Neutrophil (primary cell): ENCODE results near the gene TOPBP1.

Experiments used
- H3K27ac ChIP-seq: fragments of 200-600 bp; sonication (generic); 2 replicates; pipeline ENCODE4 v1.5.1; 2016; ENCODE audit warnings: mild to moderate bottlenecking, moderate library complexity
- H3K27me3 ChIP-seq: fragments of 200-600 bp; sonication (generic); 2 replicates; pipeline ENCODE4 v1.6.0; 2016; ENCODE audit warnings: mild to moderate bottlenecking
- H3K36me3 ChIP-seq: fragments of 200-600 bp; sonication (generic); 2 replicates; pipeline ENCODE4 v1.5.1; 2017
- H3K4me1 ChIP-seq, 2 experiments: fragments of 200-600 bp in 1 of 2; sonication (generic) in 1 of 2; 1 replicate in 1 of 2; 2 replicates in 1 of 2; pipeline versions ENCODE4 v1.5.1 to v1.6.1; 2013 to 2016; ENCODE audit warnings: low read depth in 1 of 2, low read length in 1 of 2, mild to moderate bottlenecking in 1 of 2, moderate library complexity in 1 of 2; ENCODE audit not compliant: control insufficient read depth in 1 of 2, insufficient read depth in 1 of 2
- H3K4me3 ChIP-seq, 2 experiments: fragments of 200-600 bp in 1 of 2; sonication (generic) in 1 of 2; 1 replicate in 1 of 2; 2 replicates in 1 of 2; pipeline ENCODE4 v1.5.1; 2013 to 2016; ENCODE audit warnings: low read depth in 1 of 2, low read length in 1 of 2, mild to moderate bottlenecking in 1 of 2, moderate library complexity in 1 of 2
- H3K9me3 ChIP-seq: fragments of 200-600 bp; sonication (generic); 2 replicates; pipeline ENCODE4 v1.5.1; 2016
- TF ChIP-seq, protein P1 (sequence below): fragments of 200-600 bp; sonication (generic); IDR thresholded peaks from 2 replicates; pipeline ENCODE4 v1.5.1; 2016; ENCODE audit warnings: antibody characterized with exemption

TOPBP1 gene

DNA sequence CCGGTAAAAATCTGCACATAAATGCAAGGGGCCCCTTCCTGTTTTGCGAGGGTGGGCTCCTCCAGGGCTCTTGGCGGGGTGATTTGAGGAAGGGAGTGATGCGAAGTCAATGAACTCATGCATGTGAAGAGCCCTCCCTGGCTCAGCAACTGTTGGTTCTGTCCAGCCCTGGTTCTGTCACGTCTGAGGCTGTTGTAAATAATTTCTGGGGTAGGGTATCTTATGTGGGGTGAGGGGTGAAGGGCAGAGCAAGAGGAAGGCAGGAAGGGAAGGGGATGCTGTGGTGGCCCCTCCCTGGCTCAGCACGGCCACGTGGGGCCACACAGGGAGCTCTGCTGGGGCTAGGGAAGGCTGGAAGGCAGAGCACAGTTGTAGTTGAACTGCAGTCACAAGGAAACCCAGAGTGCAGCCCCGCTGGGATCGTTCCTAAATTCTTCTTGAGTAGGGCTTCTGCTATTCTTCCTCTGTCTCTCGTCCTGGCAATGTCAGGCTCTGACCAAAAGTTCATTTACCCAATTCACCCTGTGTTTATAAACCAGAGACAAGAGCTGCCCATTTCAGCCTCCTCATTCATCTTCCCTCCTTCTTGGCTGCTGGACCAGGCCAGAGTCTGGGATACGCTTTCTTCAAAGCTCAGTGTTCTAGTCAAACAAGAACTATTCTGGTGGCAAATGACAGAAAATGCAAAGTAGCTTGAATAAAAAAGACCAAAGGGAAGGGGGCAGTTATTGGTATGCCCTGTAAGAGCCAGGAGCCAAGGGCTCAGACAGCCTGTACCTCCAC is 14.8 kb upstream of the TOPBP1 start:
- Histone ChIP-seq H3K27me3 (peaks cover 66% of the 10 kb centered on the region), H3K4me1 (no peaks in the 10 kb centered on the region), H3K9me3 (no peaks in the 10 kb centered on the region), H3K4me3 (no peak overlapping the region), H3K27ac (no peak overlapping the region), H3K36me3 (no peaks in the 10 kb centered on the region)
- TF ChIP-seq, protein P1, sequence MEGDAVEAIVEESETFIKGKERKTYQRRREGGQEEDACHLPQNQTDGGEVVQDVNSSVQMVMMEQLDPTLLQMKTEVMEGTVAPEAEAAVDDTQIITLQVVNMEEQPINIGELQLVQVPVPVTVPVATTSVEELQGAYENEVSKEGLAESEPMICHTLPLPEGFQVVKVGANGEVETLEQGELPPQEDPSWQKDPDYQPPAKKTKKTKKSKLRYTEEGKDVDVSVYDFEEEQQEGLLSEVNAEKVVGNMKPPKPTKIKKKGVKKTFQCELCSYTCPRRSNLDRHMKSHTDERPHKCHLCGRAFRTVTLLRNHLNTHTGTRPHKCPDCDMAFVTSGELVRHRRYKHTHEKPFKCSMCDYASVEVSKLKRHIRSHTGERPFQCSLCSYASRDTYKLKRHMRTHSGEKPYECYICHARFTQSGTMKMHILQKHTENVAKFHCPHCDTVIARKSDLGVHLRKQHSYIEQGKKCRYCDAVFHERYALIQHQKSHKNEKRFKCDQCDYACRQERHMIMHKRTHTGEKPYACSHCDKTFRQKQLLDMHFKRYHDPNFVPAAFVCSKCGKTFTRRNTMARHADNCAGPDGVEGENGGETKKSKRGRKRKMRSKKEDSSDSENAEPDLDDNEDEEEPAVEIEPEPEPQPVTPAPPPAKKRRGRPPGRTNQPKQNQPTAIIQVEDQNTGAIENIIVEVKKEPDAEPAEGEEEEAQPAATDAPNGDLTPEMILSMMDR, result no peak

DNA sequence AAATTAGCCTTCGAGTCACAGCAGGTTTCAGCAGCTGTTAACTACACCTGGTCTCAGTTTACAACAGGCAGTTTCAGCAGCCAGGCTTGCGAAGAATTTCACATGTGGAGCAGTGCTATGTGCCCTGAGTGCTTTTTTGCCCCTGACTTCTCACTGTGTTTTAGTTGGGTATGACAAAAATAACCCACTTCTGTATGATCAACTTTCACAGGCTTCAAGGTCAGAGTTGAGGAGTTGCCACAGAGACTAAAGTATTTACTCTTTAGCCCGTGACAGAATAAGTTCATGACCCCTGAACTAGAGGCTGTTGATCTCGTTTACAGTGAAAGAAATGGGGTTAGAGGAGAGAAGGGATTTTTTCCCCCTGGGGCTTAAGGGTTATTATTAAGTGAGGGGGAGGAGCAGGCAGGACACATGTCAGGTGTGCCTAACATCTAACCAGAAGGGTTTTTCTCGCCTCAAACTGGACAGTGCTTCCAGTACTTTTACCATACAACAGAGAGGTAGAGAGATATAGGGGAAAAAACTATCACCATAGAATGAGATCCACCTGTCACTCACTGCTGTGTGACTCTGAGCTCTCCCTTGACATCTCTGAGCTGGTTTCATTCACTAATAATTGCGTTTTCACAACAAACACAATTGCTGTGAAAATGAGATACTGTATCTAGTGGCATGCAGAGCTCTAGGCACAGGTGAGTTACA is 14.0 kb upstream of the TOPBP1 start:
- TF ChIP-seq, protein P1, result no peak

DNA sequence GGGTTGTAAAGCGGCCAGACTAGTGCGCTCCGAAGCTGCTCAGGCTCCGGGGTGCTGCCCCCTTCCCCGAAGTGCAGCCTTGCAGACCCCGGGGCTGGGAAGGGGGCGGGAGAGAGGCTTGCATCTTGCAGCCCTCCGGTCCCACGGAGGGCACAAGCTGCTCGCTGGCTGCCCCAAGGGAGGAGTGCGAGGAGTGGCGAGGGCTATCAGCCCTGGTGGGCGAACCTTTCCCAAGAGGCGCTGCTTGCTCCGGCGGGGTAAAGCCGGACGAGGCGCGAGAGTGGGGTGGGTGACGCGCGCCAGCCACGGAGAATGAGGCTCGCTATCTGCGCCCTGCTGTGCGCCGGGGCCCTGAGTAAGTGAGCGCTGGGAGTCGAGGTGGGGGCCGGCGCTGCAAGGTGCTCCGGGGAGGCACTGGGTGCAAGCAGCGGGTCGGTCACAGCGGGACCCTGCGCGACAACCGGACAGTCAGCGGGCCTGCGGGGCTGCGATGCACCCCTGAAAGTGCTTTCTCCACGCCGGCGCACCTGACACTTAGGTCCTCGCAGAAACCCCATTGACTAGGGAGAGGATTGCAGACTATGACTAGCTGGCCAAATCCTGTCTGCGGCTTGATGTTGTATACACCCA is 12.7 kb upstream of the TOPBP1 start:
- Histone ChIP-seq H3K4me1 (no peaks in the 10 kb centered on the region), H3K9me3 (no peaks in the 10 kb centered on the region), H3K27me3 (peaks cover 83% of the 10 kb centered on the region), H3K36me3 (no peaks in the 10 kb centered on the region), H3K27ac (no peak overlapping the region), H3K4me3 (no peak overlapping the region)
- TF ChIP-seq, protein P1, result no peak

More for the DNA sequence above, 14.0 kb upstream of the TOPBP1 start:
- no peaks in the 10 kb centered on the region for H3K36me3 ChIP-seq
- peaks cover 73% of the 10 kb centered on the region for H3K27me3 ChIP-seq
- H3K9me3 ChIP-seq, result no peaks in the 10 kb centered on the region
- H3K4me1 ChIP-seq, result no peaks in the 10 kb centered on the region
- H3K27ac ChIP-seq, result no peak overlapping the region
- no peak overlapping the region for H3K4me3 ChIP-seq

DNA sequence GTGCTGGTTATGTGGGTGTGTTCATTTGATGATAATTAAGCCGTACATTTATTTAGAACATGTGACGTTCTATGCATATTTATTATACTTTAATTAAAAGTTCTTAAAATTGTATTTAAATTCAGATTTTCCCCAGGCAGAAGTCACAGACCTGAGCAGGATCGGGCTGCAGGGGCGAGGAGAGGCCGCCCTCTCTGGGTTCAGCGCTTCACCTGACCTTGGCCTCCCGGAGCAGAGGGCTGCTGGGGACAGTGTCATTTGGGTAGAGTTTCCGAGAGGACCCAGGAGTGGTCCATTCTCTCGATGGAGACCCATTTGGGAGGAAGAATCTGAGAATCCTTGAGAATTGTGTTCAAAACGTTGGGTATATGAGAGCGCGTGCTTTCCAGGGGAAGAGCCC is 12.0 kb upstream of the TOPBP1 start:
- H3K4me3 ChIP-seq, result no peak overlapping the region
- H3K27ac ChIP-seq, result no peak overlapping the region
- no peaks in the 10 kb centered on the region for H3K9me3 ChIP-seq
- peaks cover 77% of the 10 kb centered on the region for H3K27me3 ChIP-seq
- no peaks in the 10 kb centered on the region for H3K4me1 ChIP-seq
- TF ChIP-seq, protein P1, result no peak
- H3K36me3 ChIP-seq, result no peaks in the 10 kb centered on the region

DNA sequence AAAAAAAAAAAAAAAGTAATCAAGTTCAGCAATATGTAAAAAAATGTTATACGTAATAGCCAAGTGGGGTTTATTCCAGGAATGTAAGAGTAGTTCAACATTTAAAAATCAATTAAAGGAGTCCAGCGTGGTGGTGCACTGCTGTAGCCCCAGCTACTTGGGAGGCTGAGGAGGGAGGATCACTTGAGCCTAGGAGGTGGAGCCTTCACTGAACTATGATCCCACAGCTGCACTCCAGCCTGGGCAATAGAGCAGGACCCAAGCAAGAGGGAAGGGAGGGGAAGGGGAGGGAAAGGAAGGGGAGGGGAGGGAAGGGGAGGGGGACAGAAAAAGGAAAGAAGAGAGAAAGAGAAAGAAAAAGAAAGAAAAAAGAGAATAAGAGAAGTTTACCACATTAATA is 10.7 kb upstream of the TOPBP1 start:
- TF ChIP-seq, protein P1, result no peak
- Histone ChIP-seq H3K4me1 (no peaks in the 10 kb centered on the region), H3K36me3 (no peaks in the 10 kb centered on the region), H3K9me3 (no peaks in the 10 kb centered on the region), H3K27ac (no peak overlapping the region), H3K27me3 (peaks cover 76% of the 10 kb centered on the region), H3K4me3 (no peak overlapping the region)
